ENCODE measurements around the gene LEMD2. TPM values are rescaled to one million over a fixed set of nuclear protein-coding genes. Genes with fewer than 3 reads are reported as not detected.
A peak's percentile ranks its signal among the peaks of the same experiment; 100 is the strongest.

LEMD2 gene
- total and polyA plus RNA-seq, 9 of the 15 experiments (the other 6 are each of a cell fraction or from before 2014, with no cell fraction given), result 0.32 to 46.3 (median 30.8) TPM

DNA sequence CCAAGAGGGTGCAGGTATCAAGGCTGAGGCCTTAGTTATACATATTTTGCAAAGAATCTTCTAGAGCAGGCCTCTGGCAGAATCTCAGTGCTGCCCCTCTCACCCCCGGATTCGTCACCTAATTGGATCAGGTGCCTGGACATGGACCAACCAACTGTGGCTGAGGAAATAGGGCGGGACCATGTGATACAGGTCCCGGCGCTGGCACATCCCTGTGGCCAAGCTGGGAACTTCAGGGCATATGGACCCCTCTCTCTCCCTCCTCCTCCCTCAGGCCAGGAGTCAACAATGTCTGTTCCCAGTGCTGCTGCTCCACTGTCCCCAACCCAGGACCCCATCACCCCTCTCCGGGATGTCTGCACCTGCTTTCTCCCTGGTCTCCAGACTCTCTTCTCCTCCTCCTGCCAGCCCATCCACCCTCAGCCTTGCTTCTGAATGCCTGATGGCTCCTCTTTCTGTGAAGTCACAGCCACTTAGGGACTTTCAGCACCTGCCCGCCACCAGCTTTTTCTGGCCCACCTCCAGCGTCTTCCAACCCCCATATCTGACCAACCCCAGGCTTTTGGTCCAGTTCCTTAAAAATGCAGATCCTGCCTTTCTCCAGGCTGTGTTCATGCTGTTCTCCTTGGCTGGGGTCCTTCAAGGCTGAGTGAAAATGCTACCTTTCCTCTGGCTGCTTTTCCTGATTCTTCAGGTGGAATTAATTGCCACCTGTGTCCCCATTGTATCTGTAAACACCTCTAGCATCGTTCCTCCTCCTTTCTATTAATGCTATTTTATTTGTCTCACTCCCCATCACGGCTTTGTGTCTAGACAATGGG is 33.9 kb upstream of the LEMD2 start:
- WGBS (ENCODE audit: insufficient coverage, low coverage, missing lambda C conversion rate), result 10% methylated on average over 10 of the region's 10 CpGs
- Histone ChIP-seq H3K27me3 (ENCODE audit: control insufficient read depth in 2 of 2, insufficient read depth in 2 of 2, low read length in 2 of 2) (peaks cover 14 to 77% of the 10 kb centered on the region in 2 experiments), H3K9me1 (ENCODE audit: control insufficient read depth, insufficient read depth, low read length) (no peaks in the 10 kb centered on the region), H2AFZ (ENCODE audit: low read depth, low read length) (no peak overlapping the region), H3K36me3 (ENCODE audit: control insufficient read depth, insufficient read depth, low read length) (no peaks in the 10 kb centered on the region), H3K27ac (ENCODE audit: extremely low read depth, low read depth, low read length) (no peak overlapping the region), H3K4me2 (ENCODE audit: insufficient read depth, low read length) (no peak overlapping the region), H3K4me3 (no peak overlapping the region), H3K79me2 (ENCODE audit: control insufficient read depth, insufficient read depth, low read length) (no peaks in the 10 kb centered on the region), H3K9ac (ENCODE audit: insufficient read depth in 1 of 2, low read depth in 2 of 2, low read length in 2 of 2) (peak overlapping the region in 1 of 2 experiments; percentile 31; a peak in 1 of 4 replicates), H3K4me1 (replicated peaks in 1 of 2; ENCODE audit: control insufficient read depth in 2 of 2, insufficient read depth in 2 of 2, low read length in 2 of 2) (peaks cover 0 to 9% of the 10 kb centered on the region in 2 experiments; a peak in 2 of 5 replicates), H3K9me3 (replicated peaks; ENCODE audit: control insufficient read depth, insufficient read depth, low read depth, low read length) (no peaks in the 10 kb centered on the region), H4K20me1 (replicated peaks; ENCODE audit: control insufficient read depth, insufficient read depth, low read length) (peaks cover 7% of the 10 kb centered on the region; the same call in 1 of the 2 replicates)
- ChIA-PET CTCF (ENCODE audit: low intra/inter-chr PET ratio) (no interaction called here), POLR2A (interaction anchor here (0.6 to 3.3 kb wide), 3 partner anchors 18 to 39 kb away, joined by 3 to 10 read pairs (median 3); no protein-coding TSS in a partner anchor)
- ATAC-seq (peak; percentile 97), FAIRE-seq (peak; percentile 82), DNase-seq (ENCODE audit: extremely low read depth in 1 of 4, low spot score in 3 of 4) (peak; percentile 71 to 92 (median 88))
- BruUV-seq (replicated peaks), result no TSS peak
- in situ Hi-C loops (cut with MboI), result no loop called here
- intact Hi-C loops (cut with micrococcal nuclease), result no loop called here
- TF ChIP-seq, protein P1, sequence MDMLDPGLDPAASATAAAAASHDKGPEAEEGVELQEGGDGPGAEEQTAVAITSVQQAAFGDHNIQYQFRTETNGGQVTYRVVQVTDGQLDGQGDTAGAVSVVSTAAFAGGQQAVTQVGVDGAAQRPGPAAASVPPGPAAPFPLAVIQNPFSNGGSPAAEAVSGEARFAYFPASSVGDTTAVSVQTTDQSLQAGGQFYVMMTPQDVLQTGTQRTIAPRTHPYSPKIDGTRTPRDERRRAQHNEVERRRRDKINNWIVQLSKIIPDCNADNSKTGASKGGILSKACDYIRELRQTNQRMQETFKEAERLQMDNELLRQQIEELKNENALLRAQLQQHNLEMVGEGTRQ (CRISPR knock-in tag; IDR thresholded peaks at IDR 0.05), result peak; percentile 62
- TF ChIP-seq, protein P2, sequence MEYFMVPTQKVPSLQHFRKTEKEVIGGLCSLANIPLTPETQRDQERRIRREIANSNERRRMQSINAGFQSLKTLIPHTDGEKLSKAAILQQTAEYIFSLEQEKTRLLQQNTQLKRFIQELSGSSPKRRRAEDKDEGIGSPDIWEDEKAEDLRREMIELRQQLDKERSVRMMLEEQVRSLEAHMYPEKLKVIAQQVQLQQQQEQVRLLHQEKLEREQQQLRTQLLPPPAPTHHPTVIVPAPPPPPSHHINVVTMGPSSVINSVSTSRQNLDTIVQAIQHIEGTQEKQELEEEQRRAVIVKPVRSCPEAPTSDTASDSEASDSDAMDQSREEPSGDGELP (CRISPR knock-in tag; IDR thresholded peaks at IDR 0.05; ENCODE audit: borderline replicate concordance), result peak; percentile 49; the same call in 1 of the 2 replicates
- no peak for TF ChIP-seq SMAD4 (CRISPR knock-in tag; conservative IDR thresholded peaks at IDR 0.05)
- no peak for TF ChIP-seq BCOR (IDR thresholded peaks at IDR 0.05)
- no peak for TF ChIP-seq ZC3H11A (IDR thresholded peaks at IDR 0.05; ENCODE audit: low read depth, low read length)
- TF ChIP-seq, protein P3, sequence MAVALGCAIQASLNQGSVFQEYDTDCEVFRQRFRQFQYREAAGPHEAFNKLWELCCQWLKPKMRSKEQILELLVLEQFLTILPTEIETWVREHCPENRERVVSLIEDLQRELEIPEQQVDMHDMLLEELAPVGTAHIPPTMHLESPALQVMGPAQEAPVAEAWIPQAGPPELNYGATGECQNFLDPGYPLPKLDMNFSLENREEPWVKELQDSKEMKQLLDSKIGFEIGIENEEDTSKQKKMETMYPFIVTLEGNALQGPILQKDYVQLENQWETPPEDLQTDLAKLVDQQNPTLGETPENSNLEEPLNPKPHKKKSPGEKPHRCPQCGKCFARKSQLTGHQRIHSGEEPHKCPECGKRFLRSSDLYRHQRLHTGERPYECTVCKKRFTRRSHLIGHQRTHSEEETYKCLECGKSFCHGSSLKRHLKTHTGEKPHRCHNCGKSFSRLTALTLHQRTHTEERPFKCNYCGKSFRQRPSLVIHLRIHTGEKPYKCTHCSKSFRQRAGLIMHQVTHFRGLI (CRISPR knock-in tag; IDR thresholded peaks at IDR 0.05), result no peak
- TF ChIP-seq CBX1 (IDR thresholded peaks at IDR 0.05; ENCODE audit: low read depth), result no peak
- no peak for TF ChIP-seq EP400 (IDR thresholded peaks at IDR 0.05)
- TF ChIP-seq ZFP30 (CRISPR knock-in tag; IDR thresholded peaks at IDR 0.05; ENCODE audit: borderline replicate concordance), result no peak
- TF ChIP-seq SIX5 (IDR thresholded peaks at IDR 0.05; ENCODE audit: borderline replicate concordance in 1 of 2, insufficient read depth in 1 of 2, low read depth in 1 of 2, low read length in 2 of 2), result no peak
- TF ChIP-seq, protein P4, sequence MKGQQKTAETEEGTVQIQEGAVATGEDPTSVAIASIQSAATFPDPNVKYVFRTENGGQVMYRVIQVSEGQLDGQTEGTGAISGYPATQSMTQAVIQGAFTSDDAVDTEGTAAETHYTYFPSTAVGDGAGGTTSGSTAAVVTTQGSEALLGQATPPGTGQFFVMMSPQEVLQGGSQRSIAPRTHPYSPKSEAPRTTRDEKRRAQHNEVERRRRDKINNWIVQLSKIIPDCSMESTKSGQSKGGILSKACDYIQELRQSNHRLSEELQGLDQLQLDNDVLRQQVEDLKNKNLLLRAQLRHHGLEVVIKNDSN (CRISPR knock-in tag; IDR thresholded peaks at IDR 0.05), result peak; percentile 70
- 0 out of 2 replicates have a peak, but pooled peaks have one; percentile 16 for TF ChIP-seq L3MBTL2 (IDR thresholded peaks at IDR 0.05)
- TF ChIP-seq FIP1L1 (IDR thresholded peaks at IDR 0.05; ENCODE audit: low read depth, low read length, poor library complexity, severe bottlenecking), result no peak
- no peak for TF ChIP-seq KAT7 (CRISPR knock-in tag; IDR thresholded peaks at IDR 0.05; ENCODE audit: borderline replicate concordance)
- no peak for TF ChIP-seq PCBP1 (IDR thresholded peaks at IDR 0.05; ENCODE audit: low read depth, low read length, poor library complexity, severe bottlenecking)
- no peak for TF ChIP-seq ZNF584 (CRISPR knock-in tag; IDR thresholded peaks at IDR 0.05; ENCODE audit: low read depth)
- no peak for TF ChIP-seq STAG1 (CRISPR knock-in tag; IDR thresholded peaks at IDR 0.05; ENCODE audit: borderline replicate concordance)
- TF ChIP-seq C11orf30 (IDR thresholded peaks at IDR 0.05; ENCODE audit: low read depth), result no peak

All from K562 (cell line).